GM18909 (cell line): ENCODE measurements around the gene SCAMP4.

ENCODE experiments used
- ATAC-seq: cut with Tn5 transposase; IDR thresholded peaks from one replicate; pipeline ENCODE4 v1.9.1; 2021; ENCODE audit warnings: mild to moderate bottlenecking; ENCODE audit not compliant: unreplicated experiment, poor library complexity

Gene SCAMP4

DNA sequence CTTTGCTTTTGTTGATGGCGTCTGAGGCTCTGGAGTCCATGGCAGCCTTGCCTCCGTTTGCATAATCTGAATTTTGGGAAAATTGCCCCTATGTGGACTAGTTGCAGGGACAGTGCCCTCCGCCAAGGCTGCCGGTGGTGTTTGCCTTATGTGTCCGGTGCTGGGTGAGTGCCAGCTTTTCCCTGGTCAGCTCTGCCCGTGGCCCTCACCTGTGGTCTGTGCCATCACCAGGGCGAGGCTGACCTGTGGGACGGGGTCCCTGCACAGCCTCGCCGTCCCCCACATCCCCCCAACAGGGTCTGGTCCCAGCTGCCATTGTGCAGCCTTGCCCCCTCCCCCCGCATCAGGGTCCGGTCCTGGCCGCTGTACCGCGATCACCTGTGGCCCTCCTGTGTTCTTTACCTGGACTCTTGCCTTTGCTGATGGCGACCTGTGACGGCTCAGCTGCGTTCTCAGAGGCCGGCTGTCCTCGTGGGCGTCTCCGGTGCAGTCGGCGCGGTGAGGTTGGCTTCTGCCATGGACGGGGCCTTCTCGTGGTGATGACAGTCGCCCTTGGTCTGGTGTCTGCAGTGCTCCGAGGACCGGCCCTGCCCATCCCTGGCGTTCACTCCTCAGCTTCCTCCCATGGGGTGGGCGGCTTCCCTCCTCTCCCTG, 48.4 kb downstream of the SCAMP4 start:
- no peak for ATAC-seq

DNA sequence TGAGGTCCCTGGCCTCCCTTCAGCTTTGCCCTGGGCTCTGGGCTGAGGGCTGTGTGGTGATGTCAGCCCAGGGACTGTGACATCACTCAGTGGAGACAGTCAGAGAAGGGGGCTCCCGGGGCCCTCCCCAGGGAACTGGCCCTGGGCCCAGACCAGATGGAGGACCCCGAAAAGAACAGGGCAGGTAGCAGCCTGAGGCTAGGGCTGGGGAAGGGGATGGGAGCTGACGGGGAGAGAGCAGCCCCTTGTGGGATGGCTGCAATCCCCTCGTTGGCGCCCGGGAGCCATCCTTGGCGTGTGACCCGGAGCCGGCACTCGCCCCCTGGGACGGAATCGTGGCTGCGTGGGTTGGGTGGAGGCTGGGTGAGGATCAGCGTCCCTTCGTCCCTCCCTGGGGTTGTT, 49.3 kb downstream of the SCAMP4 start:
- no peak for ATAC-seq

DNA sequence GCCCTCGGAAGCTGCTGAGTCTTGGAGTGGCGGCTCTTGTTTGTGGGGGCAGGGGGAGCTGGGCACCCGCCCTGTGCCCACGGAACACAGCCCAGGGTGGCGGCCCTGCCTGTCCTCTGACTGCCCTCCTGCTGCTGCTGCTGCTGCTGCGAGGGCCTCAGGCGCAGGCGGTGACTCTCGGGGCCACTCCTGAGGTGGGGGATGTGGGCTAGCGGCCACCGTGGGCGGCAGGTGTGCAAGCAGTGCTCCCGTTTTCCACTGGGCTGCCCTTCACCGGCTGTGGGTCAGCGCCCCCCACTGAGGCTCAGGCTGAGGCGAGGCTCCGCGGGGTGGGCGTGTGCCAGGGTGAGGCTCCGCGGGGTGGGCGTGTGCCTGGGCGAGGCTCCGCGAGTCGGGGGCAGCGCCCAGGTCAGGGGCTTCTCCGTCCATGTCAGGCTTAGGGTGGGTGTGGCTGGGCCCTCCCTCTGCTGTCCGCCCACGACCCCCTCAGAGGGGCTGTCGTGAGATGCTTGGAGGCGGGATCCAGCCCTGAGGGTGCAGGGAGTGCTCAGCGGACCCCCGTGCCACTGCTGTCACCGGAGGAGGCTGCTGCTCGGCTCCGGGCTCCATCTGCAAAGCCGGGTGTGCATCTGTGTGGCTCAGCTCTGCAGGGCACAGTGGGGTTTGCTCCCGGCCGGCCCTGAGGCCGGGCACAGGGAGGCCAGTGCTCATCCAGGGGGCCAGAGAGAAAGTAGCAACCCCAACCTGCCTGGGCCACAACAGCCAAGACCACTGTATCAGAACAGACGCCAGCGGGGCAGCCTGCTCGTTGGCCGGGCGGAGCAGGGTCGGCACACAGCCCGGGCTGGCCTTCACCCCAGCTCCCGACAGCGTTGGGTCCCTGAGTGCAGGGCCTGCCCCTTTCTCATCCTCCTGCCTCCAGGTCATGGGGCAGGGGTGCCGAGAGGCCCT, 50.2 kb downstream of the SCAMP4 start:
- no peak for ATAC-seq

DNA sequence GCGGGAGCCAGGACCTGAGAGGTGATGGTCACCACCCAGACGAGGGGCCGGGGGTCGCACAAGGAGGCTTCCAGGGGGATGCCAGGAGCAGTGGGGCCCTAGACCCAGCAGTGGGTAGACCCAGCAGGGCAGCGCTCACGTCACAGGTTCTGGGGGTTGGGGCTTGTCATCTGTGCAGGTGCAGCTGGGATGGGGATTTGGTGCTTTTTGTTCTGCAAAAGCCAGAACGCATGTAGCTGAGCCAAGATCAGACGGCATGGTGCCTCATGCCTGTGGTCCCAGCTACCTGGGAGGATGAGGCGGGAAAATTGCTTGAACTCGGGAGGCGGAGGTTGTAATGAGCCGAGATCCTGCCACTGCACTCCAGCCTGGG, 50.9 kb downstream of the SCAMP4 start:
- no peak for ATAC-seq

DNA sequence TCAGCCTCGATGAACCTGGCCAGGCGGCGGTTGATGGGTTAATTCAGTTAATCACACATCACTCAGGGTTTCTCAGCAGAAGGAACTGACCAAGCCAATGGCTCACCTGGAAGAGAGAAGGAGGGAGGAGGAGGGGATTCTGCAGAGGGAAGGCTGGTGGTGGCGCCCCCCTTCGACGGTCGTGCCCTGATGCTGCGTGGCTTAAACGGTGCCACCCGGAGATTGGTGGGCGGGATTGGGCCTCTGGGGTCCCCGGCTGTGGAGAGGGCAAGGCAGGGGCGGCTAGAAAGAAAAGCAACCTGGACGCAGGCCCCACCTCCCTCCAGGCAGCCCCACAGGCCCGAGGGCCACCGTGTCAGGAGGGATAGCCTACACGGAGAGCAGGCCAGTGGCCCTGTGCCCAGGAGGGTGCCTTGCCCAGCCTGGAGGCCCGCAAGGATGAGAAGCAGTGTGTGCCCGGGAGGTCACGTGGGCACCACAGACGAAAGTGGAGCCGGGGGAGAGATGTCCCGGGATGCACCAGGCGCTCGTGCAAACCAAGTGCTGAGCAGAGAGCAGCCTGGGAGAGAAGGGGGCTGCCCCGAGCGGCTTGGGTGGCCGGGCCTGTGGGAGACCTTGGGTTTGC, 51.8 kb downstream of the SCAMP4 start:
- no peak for ATAC-seq

DNA sequence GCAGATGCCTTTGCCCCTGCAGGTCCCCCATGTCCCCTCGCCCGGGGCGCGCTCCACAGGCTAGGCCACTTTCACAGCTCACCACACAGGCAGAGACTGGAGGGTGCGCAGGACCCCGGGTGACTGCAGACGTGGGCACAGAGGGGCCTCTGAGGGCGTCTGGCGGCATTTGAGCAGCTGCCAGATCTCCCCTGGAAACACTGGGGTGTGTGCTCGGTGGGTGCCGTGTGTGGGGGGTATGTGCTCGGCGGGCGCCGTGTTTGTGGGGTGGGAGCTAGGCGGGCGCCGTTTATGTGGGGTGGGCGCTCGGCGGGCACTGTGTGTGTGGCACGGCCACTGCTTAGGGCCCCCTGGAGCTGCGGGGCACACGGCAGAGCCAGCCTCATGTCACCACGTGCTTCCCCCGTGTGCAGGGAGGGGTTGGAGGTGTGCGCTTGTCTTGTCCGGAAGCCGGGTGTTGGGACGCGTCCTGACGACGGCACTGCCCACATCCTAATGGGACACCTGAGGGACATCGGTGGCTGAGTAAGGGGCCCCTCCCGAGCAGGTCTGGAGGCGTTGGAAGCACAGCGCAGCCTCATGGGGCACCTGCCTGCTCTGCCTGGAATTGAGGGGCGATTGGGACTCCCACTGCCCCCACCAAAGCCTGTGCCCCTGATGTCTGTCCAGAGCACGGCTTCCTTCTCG, 52.5 kb downstream of the SCAMP4 start:
- ATAC-seq = no peak

DNA sequence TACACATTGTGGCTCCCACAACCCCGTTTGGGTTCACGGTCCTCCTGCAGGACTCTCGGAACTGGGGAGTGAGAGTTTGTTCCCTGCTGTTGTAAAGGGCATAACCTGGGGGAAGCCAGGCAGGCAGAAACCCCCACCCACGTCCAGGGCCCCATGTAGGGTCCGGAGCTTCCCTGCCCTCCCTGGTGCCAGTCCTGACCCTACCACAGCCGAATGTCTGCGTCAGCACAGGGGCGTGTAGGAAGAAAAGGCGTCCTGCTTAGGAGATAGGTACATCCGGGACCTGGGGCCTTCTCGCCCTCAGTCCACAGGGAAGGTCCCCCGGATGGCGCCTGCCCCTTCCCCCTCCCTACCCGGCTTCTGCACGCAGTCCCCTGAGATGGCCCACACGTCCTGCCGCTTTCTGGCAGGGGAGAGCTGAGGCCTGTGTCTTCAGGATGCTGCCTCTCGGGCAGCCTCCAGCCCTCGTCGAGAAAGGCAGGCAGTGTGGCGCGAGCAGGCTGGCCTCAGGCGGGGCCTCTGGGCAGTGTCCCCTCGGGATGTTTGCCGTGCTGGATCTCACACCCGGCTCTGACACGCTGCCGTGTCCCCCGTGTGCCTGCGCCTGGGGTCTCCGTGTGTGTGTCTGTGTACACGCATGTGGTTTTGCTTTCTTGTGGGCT, 54.9 kb downstream of the SCAMP4 start:
- no peak for ATAC-seq

DNA sequence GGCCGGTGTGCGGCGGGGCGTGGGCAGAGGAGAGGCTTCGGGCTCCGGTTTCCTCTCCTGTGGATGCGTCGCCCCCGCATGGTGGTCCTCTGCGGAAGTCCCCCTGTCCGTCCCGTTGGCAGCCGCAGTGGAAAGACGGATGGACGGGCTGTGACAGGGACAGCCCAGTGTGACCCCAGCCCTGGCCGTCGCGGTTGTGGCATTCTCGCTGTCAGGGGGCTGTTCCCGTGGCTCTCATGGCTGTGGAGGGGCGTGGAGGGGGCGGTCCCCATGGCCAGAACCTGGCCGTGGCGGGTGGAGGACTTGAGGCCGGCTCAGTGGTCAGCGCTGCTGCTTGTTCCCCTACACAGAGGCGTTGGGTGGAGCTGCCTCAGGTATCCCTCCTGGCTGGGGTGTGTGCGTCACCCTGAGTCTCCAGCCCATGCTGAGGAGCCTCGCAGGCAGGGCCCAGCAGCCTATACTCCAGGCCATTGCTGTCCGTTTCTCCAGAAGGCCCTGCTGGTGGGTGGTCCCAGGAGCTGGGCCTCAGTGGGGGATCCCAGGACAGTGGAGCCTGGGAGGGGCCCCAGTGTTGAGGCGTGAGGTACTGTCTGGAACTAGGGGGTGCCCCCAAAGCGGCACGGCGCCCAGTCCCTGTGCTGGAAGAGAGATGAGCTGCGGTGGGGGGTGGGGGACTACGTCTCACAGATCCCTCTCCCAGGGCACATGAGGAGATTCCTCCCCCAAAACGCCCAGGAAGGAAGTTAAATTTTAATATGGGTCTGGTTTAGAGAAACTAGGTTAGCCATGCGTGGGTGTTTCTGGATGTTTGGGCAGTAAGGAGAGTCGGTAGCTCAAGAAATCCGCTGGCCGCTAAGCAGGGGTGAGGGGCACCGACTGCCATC, 56.0 kb downstream of the SCAMP4 start:
- ATAC-seq = no peak

DNA sequence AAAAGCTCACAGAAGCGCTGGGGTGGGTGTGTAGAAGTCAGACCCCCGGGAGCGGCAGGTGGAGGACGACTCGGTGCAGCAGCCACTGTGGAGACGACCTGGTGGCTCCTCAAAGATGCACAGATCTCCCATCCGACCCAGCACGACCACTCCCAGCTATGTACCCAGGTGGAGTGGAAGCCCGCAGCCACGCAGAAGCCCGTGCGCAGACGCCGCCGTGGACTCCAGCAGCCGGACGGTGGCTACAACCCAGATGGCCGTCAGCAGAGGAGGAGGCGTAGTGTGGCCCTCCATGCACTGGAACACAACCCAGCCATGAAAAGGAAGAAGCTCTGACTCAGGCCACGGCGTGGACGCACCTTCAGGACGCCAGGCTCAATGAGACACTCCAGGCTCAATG, 57.5 kb downstream of the SCAMP4 start:
- ATAC-seq = no peak

DNA sequence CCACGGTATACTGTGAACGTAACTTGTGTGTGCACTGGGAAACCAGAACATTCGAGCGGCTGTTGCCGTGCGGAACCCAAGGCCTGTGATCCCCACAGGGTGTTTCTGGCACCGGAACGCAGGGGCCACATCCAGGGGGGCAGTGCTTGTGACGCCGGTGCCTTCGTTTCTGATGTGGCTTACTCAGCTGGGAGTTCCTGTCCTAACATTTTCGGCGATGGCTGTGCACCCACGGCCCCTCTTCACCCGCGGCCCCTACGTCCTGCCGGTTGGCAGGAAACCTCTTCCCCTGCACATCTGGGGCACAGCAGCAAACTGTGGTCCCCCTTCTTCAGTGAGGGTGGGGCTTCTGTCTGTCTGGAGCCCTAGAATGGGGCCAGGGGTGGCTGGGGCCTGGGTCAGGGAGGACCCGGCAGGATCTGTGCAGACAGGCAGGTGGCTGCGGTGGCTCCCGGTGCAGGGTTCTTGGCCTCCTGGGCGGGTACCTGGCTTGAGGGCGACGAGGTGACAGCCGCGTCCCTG, 61.9 kb downstream of the SCAMP4 start:
- no peak for ATAC-seq

DNA sequence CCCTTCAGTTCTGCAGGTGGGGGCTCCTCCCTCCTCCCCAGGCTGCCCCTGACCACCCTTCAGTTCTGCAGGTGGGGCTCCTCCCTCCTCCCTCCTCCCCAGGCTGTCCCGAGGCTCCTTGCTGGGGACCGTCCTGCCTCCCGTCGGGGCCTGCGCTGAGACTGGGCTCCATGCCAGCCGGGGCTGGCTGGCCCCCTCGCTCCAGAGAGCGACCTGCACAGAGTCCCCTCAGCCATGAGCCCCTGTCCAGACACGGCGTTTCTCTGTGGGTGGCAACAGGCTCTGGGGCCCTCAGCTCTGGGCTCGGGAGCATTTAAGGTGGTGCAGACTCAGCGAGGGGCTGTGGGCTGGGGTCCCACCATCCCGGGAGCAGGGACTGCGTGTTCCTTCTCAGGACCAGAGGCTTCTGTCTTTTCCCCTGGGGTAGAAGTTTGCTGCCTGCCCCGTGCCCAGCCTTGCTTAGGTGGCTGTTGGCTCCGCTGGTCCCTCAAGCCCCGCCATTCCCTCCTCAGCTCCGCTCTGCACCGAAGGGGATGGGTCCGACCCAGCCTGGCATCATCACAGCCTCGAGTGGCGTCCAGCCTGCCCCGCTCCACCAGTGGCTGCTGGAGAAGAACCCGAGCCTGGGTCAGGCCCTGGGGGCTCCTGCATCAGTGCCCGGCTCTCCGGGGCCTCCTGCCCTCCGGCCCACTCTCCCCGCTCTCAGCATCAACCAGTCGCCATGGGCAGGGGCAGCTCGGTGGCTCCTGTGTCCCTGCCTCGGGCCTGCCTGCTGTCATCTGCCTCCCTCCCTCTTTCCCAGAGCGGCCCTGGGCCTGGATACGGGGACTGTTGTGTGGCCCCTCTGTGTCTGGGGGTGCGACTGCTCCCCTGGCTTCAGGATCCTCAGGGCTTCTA, 63.3 kb downstream of the SCAMP4 start:
- ATAC-seq = no peak

DNA sequence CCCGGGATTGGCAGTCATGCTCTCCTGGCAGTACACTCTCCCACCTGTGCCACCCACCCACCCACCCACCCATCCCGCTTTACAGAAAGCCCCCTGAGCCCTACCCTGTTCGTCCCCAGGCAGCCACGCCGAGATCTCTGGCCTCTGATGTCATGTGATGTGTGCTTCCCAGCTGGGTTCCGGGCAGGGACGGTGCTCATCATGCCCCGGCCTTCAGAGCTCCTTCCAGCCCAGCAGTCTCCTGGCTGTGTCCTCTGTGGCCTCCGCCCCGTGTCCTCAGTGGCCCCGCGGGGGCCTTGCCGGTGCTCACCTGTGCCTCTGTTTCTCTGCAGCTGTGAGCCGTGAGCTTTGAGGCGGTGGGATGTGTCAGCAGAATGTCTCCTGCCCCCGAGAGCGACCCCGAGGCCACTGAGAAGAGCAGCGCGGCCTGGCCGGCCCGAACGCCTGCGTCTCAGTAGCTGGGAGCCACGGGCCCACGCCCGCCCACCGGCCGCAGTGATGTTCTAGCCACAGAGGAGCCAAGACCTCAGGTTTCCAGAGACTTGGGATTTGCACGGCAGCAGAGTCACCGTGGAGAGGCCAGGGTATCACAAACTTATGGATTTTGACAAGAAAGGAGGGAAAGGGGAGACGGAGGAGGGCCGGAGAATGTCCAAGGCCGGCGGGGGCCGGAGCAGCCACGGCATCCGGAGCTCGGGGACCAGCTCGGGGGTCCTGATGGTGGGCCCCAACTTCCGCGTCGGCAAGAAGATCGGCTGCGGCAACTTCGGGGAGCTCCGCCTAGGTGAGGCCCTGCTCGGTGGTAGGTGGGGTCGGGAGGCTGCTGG, 64.2 kb downstream of the SCAMP4 start:
- no peak for ATAC-seq

DNA sequence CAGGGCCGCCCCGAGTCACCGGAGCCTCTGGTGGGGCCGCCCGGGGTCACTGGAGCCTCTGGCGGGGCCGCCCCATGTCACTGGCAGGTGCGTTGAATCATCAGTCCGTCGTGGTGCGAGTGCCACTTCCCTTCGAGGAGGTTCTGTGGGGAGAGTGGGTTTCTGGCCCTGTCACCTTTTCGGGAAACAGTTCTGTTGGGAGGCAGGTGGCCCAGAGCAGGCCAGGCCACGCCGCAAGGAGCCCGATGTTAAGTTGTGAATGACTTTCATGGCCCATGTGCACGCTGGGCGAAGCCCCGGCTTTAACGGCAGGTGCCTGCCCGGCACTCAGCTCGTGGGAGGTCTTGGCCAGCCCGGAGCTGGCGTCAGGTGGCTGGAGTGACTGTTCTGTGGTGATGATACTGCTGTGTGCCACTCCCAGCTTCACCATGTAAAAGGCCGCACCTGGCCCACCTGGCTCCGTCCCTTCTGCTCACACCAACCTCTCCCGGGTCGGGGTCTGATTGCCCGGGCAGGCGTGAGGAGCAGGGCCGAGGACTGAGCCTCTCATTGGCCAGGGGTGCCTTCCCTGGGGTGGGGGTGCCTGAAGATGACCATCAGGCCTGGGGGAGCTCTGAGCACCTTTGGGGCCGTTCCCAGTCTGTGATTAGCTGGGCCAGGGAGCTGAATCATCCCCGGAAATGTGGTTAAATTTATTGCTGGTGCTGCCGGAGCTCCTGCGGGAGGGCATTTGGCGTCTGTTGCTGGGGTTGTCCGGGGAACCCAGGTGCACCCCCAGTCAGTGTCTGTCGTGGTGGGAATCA, 65.0 kb downstream of the SCAMP4 start:
- no peak for ATAC-seq

DNA sequence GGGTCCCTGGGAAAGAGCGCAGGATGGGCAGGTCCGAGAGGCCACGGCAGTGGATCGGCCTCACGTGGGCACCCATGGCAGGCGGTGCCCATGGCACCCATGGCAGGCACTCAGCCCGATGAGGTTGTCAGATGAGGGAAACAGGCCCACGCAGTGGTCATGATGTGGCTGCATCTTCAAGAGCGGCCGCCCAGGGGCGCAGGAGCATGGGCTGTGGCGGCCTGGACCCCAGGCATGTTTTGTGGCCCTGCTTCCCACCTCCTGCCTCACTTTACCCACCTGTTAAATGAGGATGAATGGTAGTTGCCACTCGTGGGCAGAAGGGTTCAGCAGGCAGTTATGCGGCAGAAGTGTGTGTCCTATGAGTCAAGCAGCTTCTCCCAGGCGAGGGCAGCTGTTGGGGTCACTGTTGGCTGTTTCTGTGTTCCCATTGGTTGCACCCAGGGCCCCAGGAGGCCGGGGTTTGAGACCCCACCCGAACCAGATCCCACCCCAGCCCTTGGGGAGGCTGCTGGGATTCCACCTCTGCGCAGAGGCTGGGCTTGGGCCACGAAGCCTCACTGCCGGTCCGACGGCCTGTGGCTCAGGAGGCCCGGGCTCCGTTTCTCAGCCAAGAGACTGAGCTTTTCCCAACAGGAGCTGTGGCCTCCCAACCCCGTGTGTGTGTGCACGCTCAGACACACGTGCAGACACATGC, 65.8 kb downstream of the SCAMP4 start:
- no peak for ATAC-seq

DNA sequence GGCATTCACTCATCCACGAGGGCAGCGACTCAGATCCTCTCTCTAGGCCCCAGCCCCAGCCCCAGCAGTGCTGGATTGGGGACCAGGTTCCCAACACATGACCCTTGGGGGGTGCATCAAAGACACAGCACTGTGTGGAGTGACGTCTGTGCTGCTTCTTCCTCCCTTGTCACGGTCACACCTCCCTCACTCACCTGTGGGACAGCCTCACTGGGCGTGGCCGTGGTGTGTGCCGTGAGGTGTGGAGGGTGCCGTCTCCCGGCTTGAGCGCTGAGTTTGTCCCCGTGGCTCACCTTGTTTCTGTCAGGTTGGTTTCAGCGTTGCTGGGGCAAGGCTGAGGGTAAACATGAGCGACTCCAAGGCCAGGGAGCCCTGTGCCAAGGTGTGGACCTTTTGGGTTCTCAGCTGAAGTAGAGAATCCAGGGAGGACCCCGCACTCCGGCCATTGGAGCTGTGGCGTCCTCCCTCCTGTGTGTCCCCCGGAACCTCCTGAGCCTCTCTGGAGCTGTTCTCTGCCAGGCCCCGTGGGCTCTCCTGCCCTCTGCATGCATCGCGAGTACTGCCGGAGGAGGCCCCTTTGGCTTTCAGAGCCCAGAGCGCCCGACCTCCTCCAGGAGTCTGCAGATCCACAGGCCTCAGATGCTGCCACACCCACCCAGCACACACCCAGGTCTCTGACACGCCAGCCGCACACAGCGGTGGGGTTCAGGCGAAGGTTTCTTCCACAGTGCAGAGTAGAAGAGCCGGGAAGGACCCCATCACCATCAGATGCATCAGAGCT, 69.4 kb downstream of the SCAMP4 start:
- no peak for ATAC-seq
